GM21515 (cell line): ENCODE measurements around the gene TAOK2.

Experiments used
- ATAC-seq: cut with Tn5 transposase; IDR thresholded peaks from one replicate; pipeline ENCODE4 v1.9.1; 2021; ENCODE audit not compliant: unreplicated experiment

Gene TAOK2

GRCh38 chr16:29986931-29987330 lies 13.3 kb downstream of the TAOK2 start:
- no peak for ATAC-seq

- ATAC-seq, result no peak
Measured at GRCh38 chr16:29987371-29988085, 13.9 kb downstream of the TAOK2 start.

GRCh38 chr16:29988346-29989075 lies 14.8 kb downstream of the TAOK2 start:
- ATAC-seq, result no peak

GRCh38 chr16:29989111-29989858 lies 15.6 kb downstream of the TAOK2 start:
- ATAC-seq, result no peak

- no peak for ATAC-seq
Measured at GRCh38 chr16:29990034-29990433, 16.4 kb downstream of the TAOK2 start.

GRCh38 chr16:29990883-29991570 lies 17.4 kb downstream of the TAOK2 start:
- ATAC-seq, result no peak

GRCh38 chr16:29991571-29991904 lies 17.9 kb downstream of the TAOK2 start:
- ATAC-seq, result no peak

GRCh38 chr16:29992344-29992967 lies 18.8 kb downstream of the TAOK2 start:
- ATAC-seq, result no peak

GRCh38 chr16:29993191-29993902 lies 19.7 kb downstream of the TAOK2 start:
- ATAC-seq, result no peak

GRCh38 chr16:29993903-29994599 lies 20.4 kb downstream of the TAOK2 start:
- no peak for ATAC-seq

- ATAC-seq, result peak; percentile 38
Measured at GRCh38 chr16:29994600-29995323, 21.1 kb downstream of the TAOK2 start.

- ATAC-seq, result peak; percentile 46
Measured at GRCh38 chr16:29995324-29995910, 21.7 kb downstream of the TAOK2 start, which contains the start of gene HIRIP3. TSS of gene HIRIP3 (minus strand) at chr16:29995617. CDS start at chr16:29995605, 12 bp downstream.

GRCh38 chr16:29995911-29996765 lies 22.5 kb downstream of the TAOK2 start, which contains the start of gene INO80E:
TSS of gene INO80E (plus strand) at chr16:29996241. CDS start at chr16:29996311, 70 bp downstream.
- ATAC-seq, result peak; percentile 72

- no peak for ATAC-seq
Measured at GRCh38 chr16:29996766-29997250, 23.1 kb downstream of the TAOK2 start.

- ATAC-seq, result no peak
Measured at GRCh38 chr16:29999605-30000004, 25.9 kb downstream of the TAOK2 start.

GRCh38 chr16:30000735-30001631 lies 27.3 kb downstream of the TAOK2 start:
- ATAC-seq, result no peak
